Testis (tissue), 2 donors: ENCODE data around the gene HEATR5B.

Experiments
- CTCF ChIP-seq, 3 experiments: fragments of 450-650 bp in 2 of 3; fragments of 200-600 bp in 1 of 3; sonication (generic) in 1 of 3; IDR thresholded peaks; one replicate each; pipeline ENCODE4 v1.5.1; 2016 to 2019; ENCODE audit warnings: antibody characterized with exemption in 3 of 3, mild to moderate bottlenecking in 2 of 3, moderate library complexity in 1 of 3
- POLR2A ChIP-seq: fragments of 450-650 bp; IDR thresholded peaks from one replicate; pipeline ENCODE4 v1.6.1; 2017; ENCODE audit warnings: antibody characterized with exemption, mild to moderate bottlenecking, moderate library complexity

GRCh38 chr2:36993841-36994620, 90.1 kb downstream of the HEATR5B start:
- TF ChIP-seq CTCF (IDR thresholded peaks at IDR 0.05) (no peak), POLR2A (no peak)
